Stimulated activated CD4-positive, alpha-beta T cell treated with anti-CD3 and anti-CD28 coated beads, Interleukin-2, amount 100 ng/mL, for 48 hours (primary cell): Measurements from ENCODE around the gene PLEKHA6.
A peak's percentile ranks its signal among the peaks of the same experiment; 100 is the strongest.

Experiments used
- DNase-seq, 2 donors: peaks; one replicate each; pipeline ENCODE4 v3.0.0-alpha.2; 2020

Gene PLEKHA6

DNA sequence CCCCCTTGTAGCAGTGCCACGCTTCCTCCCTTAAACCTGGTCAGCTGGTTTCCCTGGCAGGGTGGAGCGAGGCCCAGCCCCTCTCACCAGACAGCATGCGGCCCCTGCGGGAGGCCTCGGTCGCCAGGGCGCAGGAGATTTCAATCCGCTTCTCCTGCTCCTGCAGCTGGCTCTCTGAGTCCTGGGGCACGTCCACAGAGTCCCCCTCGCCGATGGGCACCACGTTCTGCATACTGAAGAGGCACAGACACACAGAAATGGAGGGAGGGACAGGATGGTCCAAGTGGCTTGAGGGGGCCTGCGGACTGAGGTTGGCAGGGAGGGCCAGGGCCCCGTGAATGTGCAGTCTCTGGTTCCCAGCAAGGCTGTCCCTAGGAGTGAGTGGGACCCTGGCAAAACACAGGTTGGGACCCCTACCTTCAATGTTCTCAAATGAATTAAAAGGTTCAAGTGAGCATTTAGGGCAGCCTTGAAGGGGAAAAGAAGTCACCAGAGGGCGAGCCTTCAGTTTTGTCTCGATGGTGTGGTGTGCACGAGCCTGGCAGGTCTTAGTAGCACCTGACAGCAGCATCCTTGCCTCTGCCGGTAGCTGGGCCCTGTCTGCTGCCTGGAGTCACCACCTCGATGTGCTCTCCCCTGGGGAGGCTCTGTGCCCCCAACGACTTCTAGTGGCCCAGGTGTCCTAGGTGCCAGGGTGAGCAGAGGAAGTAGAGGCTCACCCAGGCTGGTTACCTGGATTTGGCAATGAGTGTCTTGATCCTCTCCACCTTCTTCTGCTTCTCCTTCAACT, 131.5 kb downstream of the PLEKHA6 start:
- DNase-seq, result no peak

DNA sequence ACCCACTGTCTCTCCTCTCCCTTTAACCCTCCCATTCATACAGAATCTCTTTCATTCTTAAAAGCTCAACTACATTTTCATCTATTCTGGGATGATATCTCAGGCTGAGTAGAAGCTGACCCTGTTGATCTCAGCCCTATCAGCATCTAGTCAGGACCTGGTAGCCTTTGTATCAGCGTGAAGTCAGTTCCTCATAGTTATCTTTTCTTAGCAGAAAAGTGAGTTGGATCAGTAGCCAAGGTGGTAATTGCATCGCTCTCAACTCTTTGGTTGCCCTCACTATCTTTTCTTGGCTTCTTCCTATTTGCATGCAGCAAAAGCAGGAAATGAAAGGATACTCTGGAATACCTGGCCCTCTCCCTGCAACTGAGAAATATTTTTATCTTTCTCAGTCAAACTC, 132.4 kb downstream of the PLEKHA6 start:
- no peak for DNase-seq

DNA sequence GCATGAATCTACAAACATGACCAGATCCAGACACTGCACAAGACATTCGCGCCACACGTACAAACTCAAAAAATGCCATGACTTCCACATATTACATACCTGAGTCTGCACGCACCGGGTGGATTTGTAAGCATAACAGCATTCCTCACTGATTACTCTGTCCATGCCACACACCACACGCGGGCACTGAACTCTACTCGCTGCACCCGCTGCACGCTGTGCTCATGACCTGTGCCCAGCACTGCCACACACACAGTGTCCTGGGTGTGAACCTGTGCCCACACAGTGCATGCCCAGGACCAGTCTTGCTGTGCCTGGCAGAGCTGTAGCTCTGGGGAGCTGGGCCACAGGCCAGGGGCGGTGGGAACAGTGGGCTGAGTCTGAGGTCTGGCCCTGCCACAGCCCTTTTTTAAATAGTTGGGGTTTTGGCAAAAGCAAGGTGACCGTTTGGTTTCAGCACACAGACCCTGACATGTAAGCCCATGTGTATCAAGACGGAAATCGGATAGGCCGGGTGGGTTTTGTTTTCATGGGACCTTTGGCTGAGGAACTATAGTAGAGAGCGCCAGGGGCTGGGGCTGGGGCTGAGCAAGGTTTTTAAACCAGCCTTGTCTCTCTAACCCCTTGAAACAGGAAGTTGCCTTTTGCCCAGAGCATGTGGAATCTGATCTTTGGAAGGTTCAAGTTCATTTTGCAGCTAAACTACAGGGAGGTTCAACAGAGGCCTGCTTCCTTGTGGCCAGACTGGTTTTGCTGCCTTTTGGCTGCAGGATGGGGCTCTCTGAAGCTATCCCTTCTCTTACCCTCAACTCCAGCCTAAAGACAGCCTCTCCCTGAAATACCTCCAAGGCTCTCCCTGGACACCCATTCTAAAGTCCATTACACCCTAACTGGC, 133.6 kb downstream of the PLEKHA6 start:
- DNase-seq, result no peak

DNA sequence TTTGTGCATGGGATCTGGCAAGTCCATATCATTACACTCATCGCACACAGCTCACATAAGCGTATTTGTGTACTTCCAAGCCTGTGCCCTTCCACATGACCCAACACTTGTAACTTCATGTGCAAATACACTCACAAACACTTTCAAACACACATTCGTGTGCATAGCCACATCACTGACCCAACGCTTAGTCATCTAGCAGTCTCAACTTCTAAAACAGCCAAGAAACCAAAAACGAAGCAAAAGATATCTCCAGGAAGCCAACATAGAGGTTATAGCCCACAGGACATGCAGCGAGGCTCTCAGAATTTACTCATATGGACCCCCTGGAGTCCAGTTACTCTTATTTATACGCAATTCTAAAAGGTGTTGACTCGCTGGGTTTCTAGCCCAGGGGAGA, 135.1 kb downstream of the PLEKHA6 start:
- DNase-seq, result no peak

- no peak for DNase-seq
These were observed 136.4 kb downstream of the PLEKHA6 start for GRCh38 chr1:204223129-204223860.

GRCh38 chr1:204222764-204223055, 137.0 kb downstream of the PLEKHA6 start:
- DNase-seq, result no peak

DNA sequence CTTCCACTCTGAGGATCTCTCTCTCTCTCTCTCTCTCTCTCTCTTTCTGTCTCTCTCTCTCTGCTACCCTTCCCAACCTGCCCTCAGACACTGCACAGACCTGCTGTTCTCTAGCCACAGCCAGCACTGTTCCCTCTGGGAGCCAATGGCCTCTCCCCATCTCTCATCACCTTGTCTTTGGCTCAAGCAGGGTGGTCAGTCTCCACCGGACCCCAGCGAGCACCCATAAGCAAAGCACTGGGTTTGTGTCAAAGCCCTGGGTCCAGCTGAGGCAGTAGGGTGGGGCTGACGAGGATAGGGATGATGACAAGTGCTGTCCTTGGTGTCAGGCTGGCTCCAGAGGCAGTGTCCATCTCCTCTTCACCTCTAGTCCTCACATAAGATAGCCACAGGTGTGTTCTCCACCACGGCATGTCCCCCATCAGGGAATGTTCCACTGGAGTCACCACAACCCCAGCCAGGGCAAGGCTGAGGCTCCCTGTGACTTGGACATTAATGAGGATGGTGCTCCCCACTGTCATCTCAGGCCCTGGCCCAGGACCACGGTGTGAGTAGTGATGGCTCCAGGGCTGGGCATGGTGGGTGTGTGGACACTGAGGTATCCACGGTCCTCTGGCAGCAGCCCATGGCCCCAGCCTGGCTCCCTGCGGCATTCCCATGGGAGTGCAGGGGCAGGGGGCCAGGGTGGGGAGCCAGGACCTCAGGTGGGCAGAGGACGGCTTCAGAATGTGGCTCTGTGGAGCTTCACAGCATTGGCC, 137.5 kb downstream of the PLEKHA6 start:
- no peak for DNase-seq

- no peak for DNase-seq
These were observed 138.5 kb downstream of the PLEKHA6 start for GRCh38 chr1:204221271-204221670.

DNA sequence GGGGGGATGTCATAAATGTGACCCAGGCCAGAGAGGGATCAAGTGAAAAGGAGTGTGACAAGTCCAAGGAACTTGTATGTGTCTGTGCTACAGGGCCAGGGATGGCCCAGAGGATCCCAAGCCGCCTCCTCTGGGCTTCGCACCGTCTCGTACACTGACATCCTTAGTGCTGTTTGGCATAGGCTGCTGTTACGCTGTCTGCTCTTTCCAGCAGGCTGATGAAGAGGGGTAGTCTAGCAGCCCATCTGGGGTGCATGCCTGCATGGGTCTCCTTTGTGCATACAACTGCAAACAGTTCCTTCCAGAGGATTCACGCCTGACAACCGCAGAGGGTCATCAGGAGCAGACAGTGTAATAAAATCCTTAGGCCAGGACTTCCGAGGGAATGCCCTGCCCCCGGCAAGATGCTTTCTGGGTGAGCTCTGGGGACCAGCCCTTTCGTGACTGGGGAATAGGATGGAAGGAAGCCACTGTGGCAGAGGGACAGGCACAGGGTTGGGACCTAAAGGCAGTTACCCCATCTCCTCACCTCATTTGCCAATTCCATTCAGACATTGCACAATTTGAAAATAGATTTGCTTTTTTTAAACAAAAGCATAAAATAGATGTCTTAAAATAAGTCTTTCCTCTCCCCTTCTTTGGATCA, 139.6 kb downstream of the PLEKHA6 start:
- no peak for DNase-seq

GRCh38 chr1:204218552-204218951, 141.2 kb downstream of the PLEKHA6 start:
- DNase-seq, result no peak

GRCh38 chr1:204217648-204218000, 142.1 kb downstream of the PLEKHA6 start:
- DNase-seq, result no peak

DNA sequence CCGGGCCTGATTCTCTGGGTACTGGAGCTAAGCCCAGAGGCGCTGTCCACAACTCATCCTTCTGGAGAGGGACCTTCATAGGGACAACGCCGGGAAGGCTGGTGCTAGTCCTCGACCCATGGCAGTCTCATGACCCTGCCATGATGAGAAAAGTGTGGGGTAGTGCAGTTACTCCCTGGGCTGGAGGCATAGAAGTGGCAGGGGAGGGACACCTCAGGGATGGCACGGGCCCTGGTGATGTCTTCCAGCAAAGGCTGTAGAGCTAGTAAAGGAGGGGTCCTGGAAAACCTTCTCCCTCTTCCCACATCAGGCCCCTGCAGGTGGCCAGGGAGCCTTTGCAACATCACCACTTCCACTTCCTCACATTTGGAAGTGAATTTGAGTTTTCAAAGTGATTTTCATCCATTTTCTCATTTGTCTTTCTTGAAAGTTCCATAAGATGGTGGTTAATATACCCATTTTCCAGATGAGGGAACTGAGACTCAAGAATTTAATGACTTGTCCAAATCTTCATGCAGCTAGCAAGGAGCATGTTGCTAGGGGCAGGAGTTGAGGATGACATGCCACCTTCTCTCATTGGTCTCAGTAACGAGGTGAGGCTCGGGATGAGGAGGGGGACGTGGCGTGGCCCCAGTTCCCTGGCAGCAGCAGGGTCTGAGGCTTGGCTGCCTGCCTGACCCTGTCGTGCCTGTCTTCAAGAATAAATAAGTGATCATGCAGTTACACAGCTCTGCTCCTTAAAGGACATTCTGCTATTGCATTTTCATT, 142.7 kb downstream of the PLEKHA6 start:
- no peak for DNase-seq

- no peak for DNase-seq
These were observed 143.5 kb downstream of the PLEKHA6 start for GRCh38 chr1:204216236-204216635.

DNA sequence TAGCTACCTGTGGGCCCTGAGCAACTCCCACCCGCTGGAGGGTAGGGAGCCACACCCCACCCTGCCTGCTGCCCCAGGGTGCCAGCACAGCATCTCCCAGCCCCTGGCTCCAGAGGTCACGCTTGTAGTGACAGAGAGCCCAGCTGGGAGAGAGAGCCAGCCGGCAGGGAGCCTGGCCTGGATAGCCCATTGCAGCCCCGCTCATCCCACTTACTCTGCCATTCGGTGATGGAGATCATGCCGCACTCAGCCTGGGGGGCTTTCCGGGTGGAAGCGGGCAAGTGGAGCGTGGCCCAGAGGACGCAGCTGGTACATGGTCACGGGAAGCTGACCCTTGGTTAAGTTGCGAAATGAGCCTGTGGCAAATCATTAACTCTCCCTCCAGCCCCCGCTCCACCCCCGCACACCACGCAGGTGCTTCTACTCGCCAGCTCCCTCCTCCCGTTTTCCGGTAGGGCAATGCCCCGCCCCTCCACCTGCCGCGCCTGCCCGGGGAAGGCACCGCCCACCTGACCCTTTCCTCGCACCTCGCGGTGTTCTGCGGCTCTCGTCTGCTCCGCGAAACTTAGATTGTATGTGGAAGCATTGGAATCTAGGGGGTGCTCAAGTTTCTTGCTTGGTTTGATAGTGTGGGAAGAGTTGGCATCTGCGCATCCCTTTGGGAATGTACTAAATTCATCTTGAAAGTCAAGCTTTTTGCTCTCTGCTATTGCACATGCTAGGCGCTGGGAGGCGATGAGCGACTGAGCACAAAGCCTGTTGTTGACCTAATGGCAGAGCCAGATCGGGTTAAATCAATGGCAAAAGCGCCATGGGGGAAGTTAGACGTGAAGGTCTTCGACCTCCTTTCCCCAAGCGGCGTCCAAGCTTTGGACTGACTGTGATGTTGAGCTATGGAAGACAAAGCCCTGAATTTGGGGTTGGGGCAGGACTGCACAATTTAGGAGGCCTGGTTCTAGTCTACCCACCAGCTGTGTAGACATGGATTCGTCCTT, 145.8 kb downstream of the PLEKHA6 start, which contains the start of gene GOLT1A:
Gene GOLT1A, minus strand, starts transcription at position 321 of the 995 bp plus-strand sequence. Its CDS starts 82 bp downstream, at position 239.
- peak; percentile 19 to 44 for DNase-seq

DNA sequence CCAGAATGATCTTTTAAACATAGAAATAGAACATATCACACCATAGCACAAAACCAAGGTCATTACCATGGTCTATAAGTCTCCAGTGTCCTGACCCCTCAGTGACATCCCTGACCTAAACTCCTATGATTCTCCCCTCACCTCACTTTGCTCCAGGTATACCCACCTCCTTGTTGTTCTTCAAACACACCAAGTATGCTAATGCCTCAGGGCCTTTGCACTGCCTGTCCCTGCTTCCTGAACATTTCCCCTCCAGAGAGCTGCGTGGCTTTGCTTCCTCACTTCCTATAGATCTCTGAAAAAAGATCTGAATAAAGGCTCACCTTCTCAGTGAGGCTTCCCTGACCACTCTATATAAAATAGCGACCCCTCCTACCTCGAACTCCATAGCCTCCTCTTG, 147.0 kb downstream of the PLEKHA6 start:
- DNase-seq, result no peak

GRCh38 chr1:204211046-204211445, 148.7 kb downstream of the PLEKHA6 start:
- DNase-seq, result no peak

- DNase-seq, result peak; percentile 79 to 84
These were observed 152.6 kb downstream of the PLEKHA6 start for GRCh38 chr1:204207136-204207616.

DNA sequence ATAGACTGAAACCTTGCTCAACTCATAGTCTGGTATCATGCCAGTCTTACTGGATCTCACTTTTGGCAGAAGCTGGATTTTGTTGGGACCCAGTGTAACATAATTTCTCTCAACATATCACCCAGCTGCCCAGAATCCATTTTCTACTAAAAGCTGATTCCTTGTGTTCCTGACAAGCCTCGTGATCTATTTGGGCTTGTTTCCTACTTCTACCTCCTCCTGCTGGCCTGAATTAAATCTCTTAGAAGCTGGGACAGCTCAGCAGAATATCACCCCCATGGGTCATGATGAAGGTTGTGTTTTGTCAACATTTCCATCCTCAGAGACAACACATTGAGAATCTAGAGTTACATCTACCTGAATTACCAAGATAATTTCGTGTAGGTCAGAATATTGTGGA, 153.6 kb downstream of the PLEKHA6 start:
- no peak for DNase-seq

- no peak for DNase-seq
These were observed 154.2 kb downstream of the PLEKHA6 start for GRCh38 chr1:204205486-204205885.

GRCh38 chr1:204204944-204205343, 154.8 kb downstream of the PLEKHA6 start:
- no peak for DNase-seq
